ENCODE results near the gene CETN1.

GRCh38 chr18:574865-575645 lies 5.1 kb upstream of the CETN1 start:
- TF ChIP-seq POLR2A (IDR thresholded peaks at IDR 0.05; ENCODE audit: low read depth, low read length) (no peak), POLR2AphosphoS5 (IDR thresholded peaks at IDR 0.05; ENCODE audit: low read depth, low read length) (no peak), TAF1 (IDR thresholded peaks at IDR 0.05; ENCODE audit: borderline replicate concordance, low read depth, low read length) (no peak)
